Ovary (tissue), 9 donors: ENCODE results near the gene TCTA. TPM values are rescaled to one million over a fixed set of nuclear protein-coding genes. Genes with fewer than 3 reads are reported as not detected.

Experiments used
- DNase-seq, 5 donors: peaks; one replicate each; pipeline ENCODE4 v3.0.0-alpha.2; 2019 to 2020
- H3K27ac ChIP-seq, 2 donors: fragments of 200-600 bp; one replicate each; pipeline versions ENCODE4 v1.5.1 to v1.8.0; 2019 to 2022
- H3K27me3 ChIP-seq: fragments of 200-600 bp; one replicate; pipeline ENCODE4 v1.8.0; 2022
- H3K36me3 ChIP-seq: fragments of 200-600 bp; sonication (generic); one replicate; pipeline ENCODE4 v1.5.1; 2019
- H3K4me1 ChIP-seq: one replicate; pipeline ENCODE4 v1.8.1; 2013; ENCODE audit warnings: mild to moderate bottlenecking, moderate library complexity; ENCODE audit not compliant: insufficient read depth
- H3K4me3 ChIP-seq: fragments of 200-600 bp; sonication (generic); one replicate; pipeline ENCODE4 v1.5.1; 2017
- H3K9me3 ChIP-seq, 2 donors: fragments of 200-600 bp in 1 of 2; sonication (generic) in 1 of 2; one replicate each; pipeline versions ENCODE4 v1.5.1 to v1.8.1; 2013 to 2019; ENCODE audit warnings: mild to moderate bottlenecking in 1 of 2, moderate library complexity in 1 of 2
- CTCF ChIP-seq, 3 donors: fragments of 450-650 bp in 2 of 3; fragments of 200-600 bp in 1 of 3; IDR thresholded peaks; one replicate each; pipeline versions ENCODE4 v1.5.1 to v1.8.0; 2016 to 2022; ENCODE audit warnings: antibody characterized with exemption in 3 of 3, mild to moderate bottlenecking in 1 of 3
- EP300 ChIP-seq: sonication (generic); formaldehyde crosslinking; IDR thresholded peaks from one replicate; pipeline ENCODE4 v1.6.1; 2017; ENCODE audit warnings: antibody characterized with exemption
- POLR2A ChIP-seq: fragments of 450-650 bp; IDR thresholded peaks from one replicate; pipeline ENCODE4 v1.6.1; 2017; ENCODE audit warnings: antibody characterized with exemption, mild to moderate bottlenecking, moderate library complexity
- WGBS, 3 donors: extraction: QIAGEN DNeasy Blood & Tissue Kit in 1 of 3; methylation state at CpG; one replicate each; pipeline versions ENCODE4 v1.1.5 to v1.1.7; 2013 to 2017; 5-methylcytosine and 5-hydroxymethylcytosine counted together
- intact Hi-C, 4 donors: fragments of 100-400 bp; cut with DNase I; formaldehyde crosslinking; loops; one replicate each; pipeline versions ENCODE4 v1.11.0 to v1.15.1; 2022 to 2023
- polyA plus RNA-seq, 2 donors: library from polyadenylated mRNA; stranded (reverse); fragments of 200-250 nt in 1 of 2; fragments of 350-450 nt in 1 of 2; fragmentation: Illumina TruSeq in 1 of 2; extraction: RNeasy Lipid Tissue Mini Kit (QIAGEN cat#74804) in 1 of 2; gene quantifications; one replicate each; pipeline ENCODE4 v1.2.3, GENCODE V29; 2013 to 2014
- total RNA-seq, 7 donors: library from RNA; depleted of rRNA in 2 of 7; stranded (reverse); fragments of >200 nt in 2 of 7; fragmentation: NEBNext Ultra II Directional in 3 of 7; extraction: Animal tissue kit (Norgen Biotek cat#: 25700) in 3 of 7; gene quantifications; one replicate each; pipeline versions ENCODE4 v1.1.0 to v1.2.4, GENCODE V29; 2016 to 2023
- donor health status: DM: no; HTN: no; CAD: no; lungs with moderate emphysema.
- donor health status: DM: no; HTN: no; CAD: no.
- donor health status: Bipolar disorder and iron deficiency.
- donor health status: DM: yes; HTN: yes; CAD: no.
- donor health status: DM: no; HTN: no; CAD: no.
- donor health status: DM: yes; HTN: yes; CAD: no.

Gene TCTA
- total and polyA plus RNA-seq, 9 donors, result 22.4 to 63.0 (median 29.6) TPM

GRCh38 chr3:49377483-49377882 lies 34.7 kb upstream of the TCTA start:
- intact Hi-C loops, result no loop called here
- Histone ChIP-seq H3K4me1 (peaks cover 6% of the 10 kb centered on the region), H3K4me3 (no peak overlapping the region), H3K36me3 (no peaks in the 10 kb centered on the region), H3K27ac (no peak overlapping the region), H3K27me3 (no peaks in the 10 kb centered on the region), H3K9me3 (no peaks in the 10 kb centered on the region)
- TF ChIP-seq CTCF (IDR thresholded peaks at IDR 0.05) (no peak), EP300 (no peak), POLR2A (no peak)
- WGBS, 3 donors, result 80 to 94% (median 90%) methylated on average over 1 of the region's 1 CpG
- no peak for DNase-seq

- DNase-seq, result peak; percentile 29 to 65 (median 43)
- H3K9me3 ChIP-seq, result no peaks in the 10 kb centered on the region
- intact Hi-C loops, result no loop called here
- WGBS, 3 donors, result 31 to 40% (median 35%) methylated on average over 11 of the region's 11 CpGs
- TF ChIP-seq POLR2A (no peak), CTCF (IDR thresholded peaks at IDR 0.05) (no peak), EP300 (no peak)
- H3K27me3 ChIP-seq, result no peaks in the 10 kb centered on the region
- H3K27ac ChIP-seq, result no peak overlapping the region
- H3K36me3 ChIP-seq, result no peaks in the 10 kb centered on the region
- peaks cover 6% of the 10 kb centered on the region for H3K4me1 ChIP-seq
- no peak overlapping the region for H3K4me3 ChIP-seq
Observed at GRCh38 chr3:49378249-49378895, 33.9 kb upstream of the TCTA start.

GRCh38 chr3:49383387-49383786 lies 28.8 kb upstream of the TCTA start:
- TF ChIP-seq EP300, result no peak
- TF ChIP-seq CTCF (IDR thresholded peaks at IDR 0.05), result no peak
- TF ChIP-seq POLR2A, result no peak
- Histone ChIP-seq H3K27ac (no peak overlapping the region), H3K36me3 (no peaks in the 10 kb centered on the region), H3K27me3 (no peaks in the 10 kb centered on the region), H3K9me3 (no peaks in the 10 kb centered on the region), H3K4me3 (no peak overlapping the region), H3K4me1 (peaks cover 10% of the 10 kb centered on the region)
- 38 to 55% (median 45%) methylated on average over 5 of the region's 5 CpGs for WGBS, 3 donors
- intact Hi-C loops, result no loop called here
- DNase-seq, result no peak

GRCh38 chr3:49385617-49386016 lies 26.6 kb upstream of the TCTA start:
- WGBS, 3 donors, result 79 to 88% (median 87%) methylated on average over 1 of the region's 1 CpG
- no peak overlapping the region for H3K27ac ChIP-seq
- H3K4me1 ChIP-seq, result peaks cover 7% of the 10 kb centered on the region
- no peak for DNase-seq
- intact Hi-C loops, result no loop called here
- H3K27me3 ChIP-seq, result no peaks in the 10 kb centered on the region
- no peaks in the 10 kb centered on the region for H3K36me3 ChIP-seq
- TF ChIP-seq POLR2A (no peak), CTCF (IDR thresholded peaks at IDR 0.05) (no peak), EP300 (no peak)
- no peak overlapping the region for H3K4me3 ChIP-seq
- H3K9me3 ChIP-seq, result no peaks in the 10 kb centered on the region
